Liver (tissue), 9 donors: ENCODE measurements around the gene SHH. TPM values are rescaled to one million over a fixed set of nuclear protein-coding genes. Genes with fewer than 3 reads are reported as not detected.

ENCODE experiments used
- DNase-seq: peaks from one replicate; pipeline ENCODE4 v3.0.0-alpha.2; 2017; ENCODE audit warnings: low spot score
- H3K27ac ChIP-seq, 2 donors: one replicate each; pipeline ENCODE4 v1.7.0; 2013; ENCODE audit warnings: inconsistent platforms in 2 of 2, low read length in 2 of 2, control low read depth in 1 of 2, low read depth in 1 of 2, mild to moderate bottlenecking in 1 of 2
- H3K27me3 ChIP-seq, 4 donors: one replicate each; pipeline versions ENCODE4 v1.6.1 to v1.7.0; 2013; ENCODE audit warnings: low read length in 3 of 4, inconsistent platforms in 1 of 4, mild to moderate bottlenecking in 1 of 4, moderate library complexity in 1 of 4; ENCODE audit not compliant: control insufficient read depth in 4 of 4, insufficient read depth in 4 of 4
- H3K36me3 ChIP-seq, 4 donors: one replicate each; pipeline versions ENCODE4 v1.6.1 to v1.7.0; 2013; ENCODE audit warnings: low read length in 3 of 4, mild to moderate bottlenecking in 3 of 4, low read depth in 1 of 4, moderate library complexity in 1 of 4; ENCODE audit not compliant: control insufficient read depth in 4 of 4, insufficient read depth in 3 of 4
- H3K4me1 ChIP-seq, 4 donors: one replicate each; pipeline versions ENCODE4 v1.6.1 to v1.7.0; 2013; ENCODE audit warnings: low read length in 3 of 4, mild to moderate bottlenecking in 3 of 4, moderate library complexity in 1 of 4; ENCODE audit not compliant: control insufficient read depth in 4 of 4, insufficient read depth in 4 of 4
- H3K4me3 ChIP-seq, 3 donors: one replicate each; pipeline versions ENCODE4 v1.6.1 to v1.7.0; 2013; ENCODE audit warnings: low read length in 3 of 3, control low read depth in 1 of 3, low read depth in 1 of 3, mild to moderate bottlenecking in 1 of 3
- H3K9ac ChIP-seq, 2 donors: one replicate each; pipeline ENCODE4 v1.7.0; 2013; ENCODE audit warnings: low read length in 2 of 2, mild to moderate bottlenecking in 2 of 2, moderate library complexity in 2 of 2, control low read depth in 1 of 2, low read depth in 1 of 2
- H3K9me3 ChIP-seq, 4 donors: one replicate each; pipeline versions ENCODE4 v1.6.1 to v1.7.0; 2013; ENCODE audit warnings: low read length in 3 of 4; ENCODE audit not compliant: control insufficient read depth in 4 of 4
- ATF3 ChIP-seq: IDR thresholded peaks from 2 replicates; pipeline ENCODE4 v1.6.1; 2016; ENCODE audit warnings: antibody characterized with exemption
- CTCF ChIP-seq: fragments of 150-350 bp; IDR thresholded peaks from 2 replicates; pipeline ENCODE4 v1.5.1; 2017; ENCODE audit warnings: improper control_type of control experiment, low read depth, low read length; ENCODE audit not compliant: missing input control
- EGR1 ChIP-seq, 2 donors: IDR thresholded peaks; 2 replicates each; pipeline ENCODE4 v1.6.1; 2016 to 2018; ENCODE audit warnings: antibody characterized with exemption in 2 of 2, low read depth in 2 of 2
- FOXA1 ChIP-seq: IDR thresholded peaks from 2 replicates; pipeline ENCODE4 v1.6.1; 2016; ENCODE audit warnings: antibody characterized with exemption
- FOXA2 ChIP-seq: IDR thresholded peaks from 2 replicates; pipeline ENCODE4 v1.6.1; 2016; ENCODE audit warnings: antibody characterized with exemption
- GABPA ChIP-seq, 2 donors: IDR thresholded peaks in 1 of 2; conservative IDR thresholded peaks in 1 of 2; 2 replicates each; pipeline ENCODE4 v1.6.1; 2016; ENCODE audit warnings: antibody characterized with exemption in 2 of 2, mild to moderate bottlenecking in 1 of 2, moderate library complexity in 1 of 2
- HNF4A ChIP-seq, 2 donors: conservative IDR thresholded peaks; 2 replicates each; pipeline ENCODE4 v1.6.1; 2016; ENCODE audit warnings: antibody characterized with exemption in 2 of 2, mild to moderate bottlenecking in 2 of 2
- HNF4G ChIP-seq: IDR thresholded peaks from 2 replicates; pipeline ENCODE4 v1.6.1; 2016; ENCODE audit warnings: antibody characterized with exemption
- JUND ChIP-seq, 2 donors: IDR thresholded peaks; 2 replicates each; pipeline ENCODE4 v1.6.1; 2016; ENCODE audit warnings: antibody characterized with exemption in 2 of 2
- MAX ChIP-seq: IDR thresholded peaks from 2 replicates; pipeline ENCODE4 v1.6.1; 2016; ENCODE audit warnings: antibody characterized with exemption
- NR2F2 ChIP-seq: IDR thresholded peaks from 2 replicates; pipeline ENCODE4 v1.6.1; 2016; ENCODE audit warnings: antibody characterized with exemption
- RAD21 ChIP-seq, 2 donors: IDR thresholded peaks; 2 replicates each; pipeline ENCODE4 v1.6.1; 2016; ENCODE audit warnings: antibody characterized with exemption in 2 of 2, mild to moderate bottlenecking in 2 of 2
- REST ChIP-seq: IDR thresholded peaks from 2 replicates; pipeline ENCODE4 v1.6.1; 2016; ENCODE audit warnings: antibody characterized with exemption, mild to moderate bottlenecking
- RXRA ChIP-seq, 2 donors: IDR thresholded peaks; 2 replicates each; pipeline ENCODE4 v1.6.1; 2017 to 2018; ENCODE audit warnings: antibody characterized with exemption in 2 of 2, mild to moderate bottlenecking in 1 of 2
- SP1 ChIP-seq: IDR thresholded peaks from 2 replicates; pipeline ENCODE4 v1.6.1; 2018; ENCODE audit warnings: antibody characterized with exemption, mild to moderate bottlenecking
- TAF1 ChIP-seq: conservative IDR thresholded peaks from 2 replicates; pipeline ENCODE4 v1.6.1; 2016; ENCODE audit warnings: antibody characterized with exemption, mild to moderate bottlenecking
- YY1 ChIP-seq: IDR thresholded peaks from 2 replicates; pipeline ENCODE4 v1.6.1; 2016; ENCODE audit warnings: antibody characterized with exemption, mild to moderate bottlenecking
- ZBTB33 ChIP-seq: IDR thresholded peaks from 2 replicates; pipeline ENCODE4 v1.6.1; 2016; ENCODE audit warnings: antibody characterized with exemption
- WGBS: extraction: QIAGEN DNeasy Blood & Tissue Kit; methylation state at CpG from one replicate; pipeline ENCODE4 v1.1.7; 2013; 5-methylcytosine and 5-hydroxymethylcytosine counted together
- polyA plus RNA-seq, 2 donors: library from polyadenylated mRNA; stranded (reverse) in 1 of 2; unstranded in 1 of 2; fragments of 200-250 nt in 1 of 2; fragments of >200 nt in 1 of 2; fragmentation: Nextera tagmentation in 1 of 2; extraction: Ambion mirVana in 1 of 2; gene quantifications; one replicate each; pipeline versions ENCODE4 v1.2.1 to v1.2.3, GENCODE V29; 2013 to 2015
- total RNA-seq, 2 donors: library from RNA; depleted of rRNA; stranded (reverse); fragments of >200 nt; gene quantifications; one replicate each; pipeline ENCODE4 v1.2.3, GENCODE V29; 2014
- donor health status: healthy.
- donor health status: healthy.
- donor health status: healthy.
- donor health status: healthy.
- donor health status: healthy.

The SHH gene
- total and polyA plus RNA-seq, 4 donors = 3.9 to 10.0 (median 5.2) TPM

- Histone ChIP-seq H3K4me3 (no peak overlapping the region), H3K4me1 (no peaks in the 10 kb centered on the region), H3K27ac (no peak overlapping the region), H3K36me3 (peaks cover 2 to 45% (median 6%) of the 10 kb centered on the region in 4 donors), H3K27me3 (no peaks in the 10 kb centered on the region), H3K9ac (no peak overlapping the region), H3K9me3 (no peaks in the 10 kb centered on the region)
- no peak for DNase-seq
- WGBS = 97% methylated on average over 20 of the region's 20 CpGs
- TF ChIP-seq CTCF (no peak), FOXA1 (no peak), JUND (IDR thresholded peaks at IDR 0.05) (no peak), EGR1 (IDR thresholded peaks at IDR 0.05; ENCODE audit: low read depth in 2 of 2) (no peak), HNF4A (conservative IDR thresholded peaks at IDR 0.05) (no peak), RXRA (IDR thresholded peaks at IDR 0.05) (no peak)
Measured at GRCh38 chr7:155781433-155781832, 30.8 kb downstream of the SHH start.

- peaks cover 4 to 51% (median 7%) of the 10 kb centered on the region in 4 donors for H3K36me3 ChIP-seq
- no peak for DNase-seq
- TF ChIP-seq NR2F2 = no peak
- no peak for TF ChIP-seq FOXA2
- no peak for TF ChIP-seq JUND (IDR thresholded peaks at IDR 0.05)
- TF ChIP-seq TAF1 = no peak
- TF ChIP-seq ZBTB33 = no peak
- TF ChIP-seq FOXA1 = no peak
- TF ChIP-seq HNF4A (conservative IDR thresholded peaks at IDR 0.05) = no peak
- no peak for TF ChIP-seq YY1
- TF ChIP-seq MAX = no peak
- no peak for TF ChIP-seq EGR1 (IDR thresholded peaks at IDR 0.05; ENCODE audit: low read depth in 2 of 2)
- TF ChIP-seq CTCF = no peak
- no peak for TF ChIP-seq RXRA (IDR thresholded peaks at IDR 0.05)
- no peak for TF ChIP-seq SP1
- TF ChIP-seq GABPA (IDR thresholded peaks at IDR 0.05 in 1 of 2, conservative IDR thresholded peaks at IDR 0.05 in 1 of 2) = no peak
- no peak for TF ChIP-seq REST
- TF ChIP-seq HNF4G = no peak
- no peak for TF ChIP-seq RAD21 (IDR thresholded peaks at IDR 0.05)
- no peak for TF ChIP-seq ATF3
- 98% methylated on average over 24 of the region's 24 CpGs for WGBS
- H3K27me3 ChIP-seq = no peaks in the 10 kb centered on the region
- H3K27ac ChIP-seq = no peak overlapping the region
- H3K4me1 ChIP-seq = no peaks in the 10 kb centered on the region
- no peaks in the 10 kb centered on the region for H3K9me3 ChIP-seq
- H3K4me3 ChIP-seq = no peak overlapping the region
- no peak overlapping the region for H3K9ac ChIP-seq
Measured at GRCh38 chr7:155780884-155781283, 31.4 kb downstream of the SHH start.
